ENCODE data around the gene LCK. TPM values are rescaled to one million over a fixed set of nuclear protein-coding genes. Genes with fewer than 3 reads are reported as not detected.
A peak's percentile ranks its signal among the peaks of the same experiment; 100 is the strongest.

Gene LCK
- total RNA-seq (2021; ENCODE audit: unreplicated experiment) (0.57 TPM), Bru-seq, nascent RNA (percentile 9 among the genes with signal in this experiment), BruChase-seq, experiment 1, labeled RNA remaining after a 2-hour chase (percentile 11 among the genes with signal in this experiment), BruChase-seq, experiment 2, labeled RNA remaining after a 6-hour chase (percentile 8 among the genes with signal in this experiment)
- polyA plus RNA-seq (2012; ENCODE audit: insufficient read length): not detected
- long read RNA-seq: 0 reads

DNA sequence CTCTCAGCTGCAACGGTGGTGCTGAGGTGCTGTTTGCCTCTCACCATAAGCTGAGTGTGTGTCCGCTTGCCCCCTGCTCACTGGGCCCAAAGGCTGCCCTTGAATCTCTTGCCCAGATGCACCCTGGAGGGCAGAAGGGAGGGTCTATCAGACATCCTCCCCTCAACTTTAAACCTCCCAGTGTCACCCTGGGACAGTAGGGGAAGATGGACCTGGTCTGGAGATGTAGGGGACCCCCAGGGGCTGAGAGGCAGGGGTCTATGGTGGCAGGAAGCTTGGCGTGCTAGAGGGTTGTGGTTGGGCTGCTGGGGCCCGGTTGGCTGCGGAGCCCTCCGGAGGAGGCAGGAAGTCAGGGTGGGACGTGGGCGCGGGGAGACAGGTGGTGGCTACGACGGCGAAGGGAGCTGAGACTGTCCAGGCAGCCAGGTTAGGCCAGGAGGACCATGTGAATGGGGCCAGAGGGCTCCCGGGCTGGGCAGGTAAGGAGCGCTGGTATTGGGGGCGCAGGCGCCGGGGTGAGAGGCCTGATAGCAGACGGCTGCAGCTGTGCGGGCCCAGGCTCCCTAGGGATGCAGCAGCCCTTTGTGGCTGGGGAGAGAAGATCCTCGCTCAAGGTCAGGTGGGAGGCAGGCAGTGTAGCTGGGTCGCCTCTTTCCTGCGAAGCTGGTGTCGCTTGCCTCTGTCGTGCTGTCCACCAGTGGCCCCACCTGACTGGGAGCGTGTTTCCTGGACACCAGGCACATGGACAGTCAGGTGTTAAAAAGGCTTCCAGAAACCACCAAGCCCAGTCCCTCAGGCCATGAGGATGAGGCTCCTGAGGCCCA lies at the start of gene LCK:
Gene LCK, plus strand, starts transcription at position 373 of the 824 bp plus-strand sequence. CDS start 23,065 bp downstream, outside the sequence.
- no peak within 1 kb of the TSS for H3K27ac ChIP-seq (ENCODE audit: low read length)
- H3K27me3 ChIP-seq (ENCODE audit: control insufficient read depth, insufficient read depth, low read length): no peaks in the 10 kb centered on the region
- DNase-seq (ENCODE audit: low read depth, low spot score) (no peak), ATAC-seq (no peak)
- ChIA-PET POLR2A (no interaction called here), CTCF (interaction anchor here (0.6 kb wide), 1 partner anchor 129 kb away, joined by 9 read pairs; no protein-coding TSS in a partner anchor)
- BruUV-seq (replicated peaks): no TSS peak
- no peaks in the 10 kb centered on the region for H3K36me3 ChIP-seq (ENCODE audit: control insufficient read depth, insufficient read depth, low read length)
- no peak within 1 kb of the TSS for H3K4me3 ChIP-seq (ENCODE audit: low read depth in 2 of 2, low read length in 2 of 2)
- in situ Hi-C loops (cut with HindIII; ENCODE audit: low pct_unique_long_range_greater_than_20kb, low sequenced_read_pairs) (no loop called here), intact Hi-C loops (cut with micrococcal nuclease; ENCODE audit: unreplicated experiment) (no loop called here)
- no peak for TF ChIP-seq TCF7L2 (IDR thresholded peaks at IDR 0.05; ENCODE audit: low read depth, low read length)
- no peak for TF ChIP-seq POLR2AphosphoS5 (IDR thresholded peaks at IDR 0.05; ENCODE audit: low read depth, low read length)
- TF ChIP-seq, protein P1, sequence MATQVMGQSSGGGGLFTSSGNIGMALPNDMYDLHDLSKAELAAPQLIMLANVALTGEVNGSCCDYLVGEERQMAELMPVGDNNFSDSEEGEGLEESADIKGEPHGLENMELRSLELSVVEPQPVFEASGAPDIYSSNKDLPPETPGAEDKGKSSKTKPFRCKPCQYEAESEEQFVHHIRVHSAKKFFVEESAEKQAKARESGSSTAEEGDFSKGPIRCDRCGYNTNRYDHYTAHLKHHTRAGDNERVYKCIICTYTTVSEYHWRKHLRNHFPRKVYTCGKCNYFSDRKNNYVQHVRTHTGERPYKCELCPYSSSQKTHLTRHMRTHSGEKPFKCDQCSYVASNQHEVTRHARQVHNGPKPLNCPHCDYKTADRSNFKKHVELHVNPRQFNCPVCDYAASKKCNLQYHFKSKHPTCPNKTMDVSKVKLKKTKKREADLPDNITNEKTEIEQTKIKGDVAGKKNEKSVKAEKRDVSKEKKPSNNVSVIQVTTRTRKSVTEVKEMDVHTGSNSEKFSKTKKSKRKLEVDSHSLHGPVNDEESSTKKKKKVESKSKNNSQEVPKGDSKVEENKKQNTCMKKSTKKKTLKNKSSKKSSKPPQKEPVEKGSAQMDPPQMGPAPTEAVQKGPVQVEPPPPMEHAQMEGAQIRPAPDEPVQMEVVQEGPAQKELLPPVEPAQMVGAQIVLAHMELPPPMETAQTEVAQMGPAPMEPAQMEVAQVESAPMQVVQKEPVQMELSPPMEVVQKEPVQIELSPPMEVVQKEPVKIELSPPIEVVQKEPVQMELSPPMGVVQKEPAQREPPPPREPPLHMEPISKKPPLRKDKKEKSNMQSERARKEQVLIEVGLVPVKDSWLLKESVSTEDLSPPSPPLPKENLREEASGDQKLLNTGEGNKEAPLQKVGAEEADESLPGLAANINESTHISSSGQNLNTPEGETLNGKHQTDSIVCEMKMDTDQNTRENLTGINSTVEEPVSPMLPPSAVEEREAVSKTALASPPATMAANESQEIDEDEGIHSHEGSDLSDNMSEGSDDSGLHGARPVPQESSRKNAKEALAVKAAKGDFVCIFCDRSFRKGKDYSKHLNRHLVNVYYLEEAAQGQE (IDR thresholded peaks at IDR 0.05; ENCODE audit: insufficient read depth in 1 of 2, low read depth in 2 of 2, low read length in 1 of 2): no peak
- TF ChIP-seq, protein P2, sequence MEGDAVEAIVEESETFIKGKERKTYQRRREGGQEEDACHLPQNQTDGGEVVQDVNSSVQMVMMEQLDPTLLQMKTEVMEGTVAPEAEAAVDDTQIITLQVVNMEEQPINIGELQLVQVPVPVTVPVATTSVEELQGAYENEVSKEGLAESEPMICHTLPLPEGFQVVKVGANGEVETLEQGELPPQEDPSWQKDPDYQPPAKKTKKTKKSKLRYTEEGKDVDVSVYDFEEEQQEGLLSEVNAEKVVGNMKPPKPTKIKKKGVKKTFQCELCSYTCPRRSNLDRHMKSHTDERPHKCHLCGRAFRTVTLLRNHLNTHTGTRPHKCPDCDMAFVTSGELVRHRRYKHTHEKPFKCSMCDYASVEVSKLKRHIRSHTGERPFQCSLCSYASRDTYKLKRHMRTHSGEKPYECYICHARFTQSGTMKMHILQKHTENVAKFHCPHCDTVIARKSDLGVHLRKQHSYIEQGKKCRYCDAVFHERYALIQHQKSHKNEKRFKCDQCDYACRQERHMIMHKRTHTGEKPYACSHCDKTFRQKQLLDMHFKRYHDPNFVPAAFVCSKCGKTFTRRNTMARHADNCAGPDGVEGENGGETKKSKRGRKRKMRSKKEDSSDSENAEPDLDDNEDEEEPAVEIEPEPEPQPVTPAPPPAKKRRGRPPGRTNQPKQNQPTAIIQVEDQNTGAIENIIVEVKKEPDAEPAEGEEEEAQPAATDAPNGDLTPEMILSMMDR (IDR thresholded peaks at IDR 0.05): no peak
- TF ChIP-seq SIN3A (IDR thresholded peaks at IDR 0.05; ENCODE audit: borderline replicate concordance, insufficient read depth, low read depth, low read length): no peak
- no peaks in the 10 kb centered on the region for H3K9me3 ChIP-seq (ENCODE audit: control insufficient read depth, insufficient read depth, low read depth, low read length)
- peaks cover 5% of the 10 kb centered on the region for H3K4me1 ChIP-seq (ENCODE audit: control insufficient read depth, insufficient read depth, low read length)

DNA sequence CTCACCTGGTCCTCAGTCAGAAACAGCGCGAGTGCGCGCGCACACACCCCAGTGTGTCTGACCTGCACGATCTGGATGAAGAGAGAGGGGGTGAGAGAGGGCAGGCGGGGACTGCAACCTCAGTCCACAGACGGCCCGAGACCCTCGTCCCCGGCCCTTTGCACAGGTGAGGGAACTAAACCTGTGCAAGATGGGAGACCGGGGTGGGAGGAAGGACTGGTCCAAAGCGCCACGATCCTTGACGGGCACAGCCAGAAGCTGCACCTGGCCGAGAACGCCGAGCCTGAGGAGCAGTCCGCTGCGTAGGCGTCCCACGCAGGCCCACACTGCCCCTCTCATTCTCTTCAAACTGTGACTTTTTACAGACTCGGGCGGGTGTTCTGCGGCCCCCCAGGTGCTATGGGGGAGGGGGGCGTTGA lies 46.1 kb upstream of the LCK start:
- H3K9me3 ChIP-seq (ENCODE audit: control insufficient read depth, insufficient read depth, low read depth, low read length): no peaks in the 10 kb centered on the region
- no peak for TF ChIP-seq POLR2AphosphoS5 (IDR thresholded peaks at IDR 0.05; ENCODE audit: low read depth, low read length)
- TF ChIP-seq, protein P1 (IDR thresholded peaks at IDR 0.05; ENCODE audit: insufficient read depth in 1 of 2, low read depth in 2 of 2, low read length in 1 of 2): no peak
- TF ChIP-seq TCF7L2 (IDR thresholded peaks at IDR 0.05; ENCODE audit: low read depth, low read length): no peak
- TF ChIP-seq, protein P2 (IDR thresholded peaks at IDR 0.05): no peak
- no peak for TF ChIP-seq SIN3A (IDR thresholded peaks at IDR 0.05; ENCODE audit: borderline replicate concordance, insufficient read depth, low read depth, low read length)
- ATAC-seq: peak; percentile 32
- no peaks in the 10 kb centered on the region for H3K36me3 ChIP-seq (ENCODE audit: control insufficient read depth, insufficient read depth, low read length)
- intact Hi-C loops (cut with micrococcal nuclease; ENCODE audit: unreplicated experiment) (no loop called here), in situ Hi-C loops (cut with HindIII; ENCODE audit: low pct_unique_long_range_greater_than_20kb, low sequenced_read_pairs) (no loop called here)
- POLR2A ChIA-PET: no interaction called here
- BruUV-seq (replicated peaks): no TSS peak
- no peaks in the 10 kb centered on the region for H3K27me3 ChIP-seq (ENCODE audit: control insufficient read depth, insufficient read depth, low read length)
- H3K27ac ChIP-seq (ENCODE audit: low read length): peak overlapping the region; percentile 77
- CTCF ChIA-PET: interaction anchor here (0.6 kb wide), 1 partner anchor 54 kb away, joined by 3 read pairs; no protein-coding TSS in a partner anchor
- peaks cover 28% of the 10 kb centered on the region for H3K4me1 ChIP-seq (ENCODE audit: control insufficient read depth, insufficient read depth, low read length)
- no peak for DNase-seq (ENCODE audit: low read depth, low spot score)
- H3K4me3 ChIP-seq (ENCODE audit: low read depth in 2 of 2, low read length in 2 of 2): peak overlapping the region; percentile 63 to 90

Data from Panc1 (cell line).